WTC11 (cell line): ENCODE results near the gene EIF2D. TPM values are rescaled to one million over a fixed set of nuclear protein-coding genes. Genes with fewer than 3 reads are reported as not detected.

Experiments
- ATAC-seq: fragments of 200-7000 bp; cut with Tn5 transposase; 2 replicates; pipeline ENCODE4 v1.10.0; 2021; ENCODE audit warnings: mild to moderate bottlenecking, moderate library complexity
- CTCF ChIA-PET: fragments of 300-600 bp; sonication (Branson Sonifier 250); formaldehyde crosslinking; loops from one replicate; lab custom pipeline; 2021; ENCODE audit warnings: antibody characterized with exemption; lab: Charles Lee
- POLR2A ChIA-PET: fragments of 350-600 bp; sonication (Branson Sonifier 250); formaldehyde crosslinking; loops from one replicate; lab custom pipeline; 2021; ENCODE audit warnings: antibody characterized with exemption; lab: Charles Lee
- DNase-seq: peaks from one replicate; pipeline ENCODE4 v3.0.0; 2021; ENCODE audit warnings: low spot score
- H3K27ac Mint-ChIP-seq: 2 replicates; pipeline ENCODE4 v1.8.0; 2021; ENCODE audit warnings: mixed read lengths
- H3K27me3 Mint-ChIP-seq: 2 replicates; pipeline ENCODE4 v1.8.0; 2021; ENCODE audit warnings: low read depth, mild to moderate bottlenecking, moderate library complexity, mixed read lengths
- H3K36me3 Mint-ChIP-seq: 2 replicates; pipeline ENCODE4 v1.8.0; 2021; ENCODE audit warnings: mixed read lengths
- H3K4me1 Mint-ChIP-seq: 2 replicates; pipeline ENCODE4 v1.8.0; 2022; ENCODE audit warnings: mixed read lengths
- H3K4me3 Mint-ChIP-seq: 2 replicates; pipeline ENCODE4 v1.8.0; 2021; ENCODE audit warnings: mild to moderate bottlenecking, moderate library complexity, mixed read lengths
- H3K9me3 Mint-ChIP-seq: 2 replicates; pipeline ENCODE4 v1.8.0; 2021; ENCODE audit warnings: mixed read lengths
- ATF2 ChIP-seq: sonication (generic); formaldehyde crosslinking; IDR thresholded peaks from 2 replicates; pipeline ENCODE4 v1.8.1; 2022; ENCODE audit warnings: low read depth, missing genetic modification reagents, borderline replicate concordance
- ATF6 ChIP-seq: sonication (generic); formaldehyde crosslinking; IDR thresholded peaks from 2 replicates; pipeline ENCODE4 v1.8.1; 2023; ENCODE audit warnings: mild to moderate bottlenecking, missing genetic modification reagents
- CREM ChIP-seq: sonication (generic); formaldehyde crosslinking; IDR thresholded peaks from 2 replicates; pipeline ENCODE4 v1.8.1; 2022; ENCODE audit warnings: mild to moderate bottlenecking, missing genetic modification reagents, moderate library complexity
- ESRRA ChIP-seq: sonication (generic); formaldehyde crosslinking; IDR thresholded peaks from 2 replicates; pipeline ENCODE4 v1.8.1; 2022; ENCODE audit warnings: mild to moderate bottlenecking, missing genetic modification reagents, borderline replicate concordance
- FOXP1 ChIP-seq: sonication (generic); formaldehyde crosslinking; IDR thresholded peaks from 2 replicates; pipeline ENCODE4 v1.8.0; 2022; ENCODE audit warnings: missing genetic modification reagents, mild to moderate bottlenecking, moderate library complexity, borderline replicate concordance
- FOXP4 ChIP-seq: sonication (generic); formaldehyde crosslinking; IDR thresholded peaks from 2 replicates; pipeline ENCODE4 v1.8.0; 2022; ENCODE audit warnings: mild to moderate bottlenecking, missing genetic modification reagents
- KAT7 ChIP-seq: sonication (generic); formaldehyde crosslinking; IDR thresholded peaks from 2 replicates; pipeline ENCODE4 v1.8.1; 2023; ENCODE audit warnings: missing genetic modification reagents, mild to moderate bottlenecking, borderline replicate concordance
- OVOL2 ChIP-seq: fragments of 250-450 bp; sonication (Bioruptor Pico); IDR thresholded peaks from 2 replicates; pipeline ENCODE4 v1.9.0; 2021; ENCODE audit warnings: mild to moderate bottlenecking, borderline replicate concordance
- SMAD3 ChIP-seq: sonication (generic); formaldehyde crosslinking; IDR thresholded peaks from 2 replicates; pipeline ENCODE4 v1.8.0; 2022; ENCODE audit warnings: missing genetic modification reagents, mild to moderate bottlenecking, borderline replicate concordance
- SMAD4 ChIP-seq: sonication (generic); formaldehyde crosslinking; IDR thresholded peaks from 2 replicates; pipeline ENCODE4 v1.8.0; 2022; ENCODE audit warnings: mild to moderate bottlenecking, missing genetic modification reagents
- STAT6 ChIP-seq: sonication (generic); formaldehyde crosslinking; conservative IDR thresholded peaks from 2 replicates; pipeline ENCODE4 v1.8.1; 2023; ENCODE audit warnings: mild to moderate bottlenecking, low read depth, missing genetic modification reagents, moderate library complexity
- TP53 ChIP-seq: sonication (generic); formaldehyde crosslinking; IDR thresholded peaks from 2 replicates; pipeline ENCODE4 v1.8.1; 2023; ENCODE audit warnings: mild to moderate bottlenecking, missing genetic modification reagents
- ZBTB21 ChIP-seq: sonication (generic); formaldehyde crosslinking; IDR thresholded peaks from 2 replicates; pipeline ENCODE4 v1.8.1; 2023; ENCODE audit warnings: mild to moderate bottlenecking, missing genetic modification reagents, borderline replicate concordance
- ZNF317 ChIP-seq: sonication (generic); formaldehyde crosslinking; IDR thresholded peaks from 2 replicates; pipeline ENCODE4 v1.8.1; 2023; ENCODE audit warnings: low read depth, mild to moderate bottlenecking, moderate library complexity, missing genetic modification reagents, borderline replicate concordance
- total RNA-seq: library from RNA; stranded (reverse); gene quantifications from 3 replicates; pipeline ENCODE4 v1.2.3, GENCODE V29; 2021
- TF ChIP-seq, protein P1 (sequence below): sonication (generic); formaldehyde crosslinking; IDR thresholded peaks from 2 replicates; pipeline ENCODE4 v1.8.0; 2022; ENCODE audit warnings: mild to moderate bottlenecking, missing genetic modification reagents
- TF ChIP-seq, protein P2 (sequence below): sonication (generic); formaldehyde crosslinking; IDR thresholded peaks from 2 replicates; pipeline ENCODE4 v1.8.1; 2023; ENCODE audit warnings: mild to moderate bottlenecking, missing genetic modification reagents, moderate library complexity
- TF ChIP-seq, protein P3 (sequence below): sonication (generic); formaldehyde crosslinking; IDR thresholded peaks from 2 replicates; pipeline ENCODE4 v1.8.0; 2022; ENCODE audit warnings: missing genetic modification reagents
- TF ChIP-seq, protein P4 (sequence below): sonication (generic); formaldehyde crosslinking; IDR thresholded peaks from 2 replicates; pipeline ENCODE4 v1.8.1; 2023; ENCODE audit warnings: mild to moderate bottlenecking, missing genetic modification reagents

Gene EIF2D
- total RNA-seq, 1 experiment from 2014 or later, result 35.7 TPM

GRCh38 chr1:206554701-206555472 lies 57.4 kb downstream of the EIF2D start:
- H3K27ac Mint-ChIP-seq, result no peak overlapping the region
- POLR2A ChIA-PET, result interaction anchor here (0.6 to 1.3 kb wide), 3 partner anchors 12 to 21 kb away, joined by 3 to 5 read pairs (median 3); no protein-coding TSS in a partner anchor
- H3K27me3 Mint-ChIP-seq, result peaks cover 36% of the 10 kb centered on the region

More at GRCh38 chr1:206554701-206555472, 57.4 kb downstream of the EIF2D start:
- ATAC-seq, result no peak
- TF ChIP-seq ATF6 (no peak), ATF2 (CRISPR knock-in tag) (no peak), ESRRA (CRISPR knock-in tag) (no peak), OVOL2 (no peak), ZNF317 (CRISPR knock-in tag) (no peak), ZBTB21 (CRISPR knock-in tag) (no peak), SMAD3 (no peak), TP53 (CRISPR knock-in tag) (no peak), STAT6 (CRISPR knock-in tag) (no peak), KAT7 (CRISPR knock-in tag) (no peak), SMAD4 (no peak), FOXP1 (CRISPR knock-in tag) (no peak), CREM (CRISPR knock-in tag) (no peak), FOXP4 (CRISPR knock-in tag) (no peak)
- TF ChIP-seq, protein P1, sequence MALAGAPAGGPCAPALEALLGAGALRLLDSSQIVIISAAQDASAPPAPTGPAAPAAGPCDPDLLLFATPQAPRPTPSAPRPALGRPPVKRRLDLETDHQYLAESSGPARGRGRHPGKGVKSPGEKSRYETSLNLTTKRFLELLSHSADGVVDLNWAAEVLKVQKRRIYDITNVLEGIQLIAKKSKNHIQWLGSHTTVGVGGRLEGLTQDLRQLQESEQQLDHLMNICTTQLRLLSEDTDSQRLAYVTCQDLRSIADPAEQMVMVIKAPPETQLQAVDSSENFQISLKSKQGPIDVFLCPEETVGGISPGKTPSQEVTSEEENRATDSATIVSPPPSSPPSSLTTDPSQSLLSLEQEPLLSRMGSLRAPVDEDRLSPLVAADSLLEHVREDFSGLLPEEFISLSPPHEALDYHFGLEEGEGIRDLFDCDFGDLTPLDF (CRISPR knock-in tag), result no peak
- TF ChIP-seq, protein P2, sequence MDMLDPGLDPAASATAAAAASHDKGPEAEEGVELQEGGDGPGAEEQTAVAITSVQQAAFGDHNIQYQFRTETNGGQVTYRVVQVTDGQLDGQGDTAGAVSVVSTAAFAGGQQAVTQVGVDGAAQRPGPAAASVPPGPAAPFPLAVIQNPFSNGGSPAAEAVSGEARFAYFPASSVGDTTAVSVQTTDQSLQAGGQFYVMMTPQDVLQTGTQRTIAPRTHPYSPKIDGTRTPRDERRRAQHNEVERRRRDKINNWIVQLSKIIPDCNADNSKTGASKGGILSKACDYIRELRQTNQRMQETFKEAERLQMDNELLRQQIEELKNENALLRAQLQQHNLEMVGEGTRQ, result no peak
- TF ChIP-seq, protein P3, sequence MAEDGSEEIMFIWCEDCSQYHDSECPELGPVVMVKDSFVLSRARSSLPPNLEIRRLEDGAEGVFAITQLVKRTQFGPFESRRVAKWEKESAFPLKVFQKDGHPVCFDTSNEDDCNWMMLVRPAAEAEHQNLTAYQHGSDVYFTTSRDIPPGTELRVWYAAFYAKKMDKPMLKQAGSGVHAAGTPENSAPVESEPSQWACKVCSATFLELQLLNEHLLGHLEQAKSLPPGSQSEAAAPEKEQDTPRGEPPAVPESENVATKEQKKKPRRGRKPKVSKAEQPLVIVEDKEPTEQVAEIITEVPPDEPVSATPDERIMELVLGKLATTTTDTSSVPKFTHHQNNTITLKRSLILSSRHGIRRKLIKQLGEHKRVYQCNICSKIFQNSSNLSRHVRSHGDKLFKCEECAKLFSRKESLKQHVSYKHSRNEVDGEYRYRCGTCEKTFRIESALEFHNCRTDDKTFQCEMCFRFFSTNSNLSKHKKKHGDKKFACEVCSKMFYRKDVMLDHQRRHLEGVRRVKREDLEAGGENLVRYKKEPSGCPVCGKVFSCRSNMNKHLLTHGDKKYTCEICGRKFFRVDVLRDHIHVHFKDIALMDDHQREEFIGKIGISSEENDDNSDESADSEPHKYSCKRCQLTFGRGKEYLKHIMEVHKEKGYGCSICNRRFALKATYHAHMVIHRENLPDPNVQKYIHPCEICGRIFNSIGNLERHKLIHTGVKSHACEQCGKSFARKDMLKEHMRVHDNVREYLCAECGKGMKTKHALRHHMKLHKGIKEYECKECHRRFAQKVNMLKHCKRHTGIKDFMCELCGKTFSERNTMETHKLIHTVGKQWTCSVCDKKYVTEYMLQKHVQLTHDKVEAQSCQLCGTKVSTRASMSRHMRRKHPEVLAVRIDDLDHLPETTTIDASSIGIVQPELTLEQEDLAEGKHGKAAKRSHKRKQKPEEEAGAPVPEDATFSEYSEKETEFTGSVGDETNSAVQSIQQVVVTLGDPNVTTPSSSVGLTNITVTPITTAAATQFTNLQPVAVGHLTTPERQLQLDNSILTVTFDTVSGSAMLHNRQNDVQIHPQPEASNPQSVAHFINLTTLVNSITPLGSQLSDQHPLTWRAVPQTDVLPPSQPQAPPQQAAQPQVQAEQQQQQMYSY, result no peak
- TF ChIP-seq, protein P4, sequence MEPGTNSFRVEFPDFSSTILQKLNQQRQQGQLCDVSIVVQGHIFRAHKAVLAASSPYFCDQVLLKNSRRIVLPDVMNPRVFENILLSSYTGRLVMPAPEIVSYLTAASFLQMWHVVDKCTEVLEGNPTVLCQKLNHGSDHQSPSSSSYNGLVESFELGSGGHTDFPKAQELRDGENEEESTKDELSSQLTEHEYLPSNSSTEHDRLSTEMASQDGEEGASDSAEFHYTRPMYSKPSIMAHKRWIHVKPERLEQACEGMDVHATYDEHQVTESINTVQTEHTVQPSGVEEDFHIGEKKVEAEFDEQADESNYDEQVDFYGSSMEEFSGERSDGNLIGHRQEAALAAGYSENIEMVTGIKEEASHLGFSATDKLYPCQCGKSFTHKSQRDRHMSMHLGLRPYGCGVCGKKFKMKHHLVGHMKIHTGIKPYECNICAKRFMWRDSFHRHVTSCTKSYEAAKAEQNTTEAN, result no peak
- TF ChIP-seq, all 79 proteins: peak for 0
- CTCF ChIA-PET, result interaction anchor here (0.6 to 4.4 kb wide), 11 partner anchors 10 to 897 kb away, joined by 3 to 49 read pairs (median 6); partner anchors contain the start of genes EIF2D and RASSF5
- DNase-seq, result no peak
- Mint-ChIP-seq H3K36me3 (no peaks in the 10 kb centered on the region), H3K9me3 (no peaks in the 10 kb centered on the region), H3K4me3 (no peak overlapping the region), H3K4me1 (peaks cover 32% of the 10 kb centered on the region)
